Activated CD4-positive, alpha-beta T cell treated with anti-CD3 and anti-CD28 coated beads for 1 hour (primary cell): ENCODE data around the gene HRH4.

Source experiments
- DNase-seq: peaks from one replicate; pipeline ENCODE4 v3.0.0-alpha.2; 2020

The HRH4 gene

GRCh38 chr18:24515721-24516120 lies 55.3 kb downstream of the HRH4 start:
- no peak for DNase-seq

GRCh38 chr18:24516261-24516660 lies 55.8 kb downstream of the HRH4 start:
- no peak for DNase-seq

- no peak for DNase-seq
Observed at GRCh38 chr18:24517554-24517953, 57.1 kb downstream of the HRH4 start.

GRCh38 chr18:24518596-24518995 lies 58.2 kb downstream of the HRH4 start:
- DNase-seq = no peak
